ENCODE results near the gene BTBD9. TPM values are rescaled to one million over a fixed set of nuclear protein-coding genes. Genes with fewer than 3 reads are reported as not detected.

The BTBD9 gene
- total and polyA plus RNA-seq, 2 of the 13 experiments (the other 11 are each of a cell fraction or from before 2014, with no cell fraction given) = 1.2 to 3.0 TPM

DNA sequence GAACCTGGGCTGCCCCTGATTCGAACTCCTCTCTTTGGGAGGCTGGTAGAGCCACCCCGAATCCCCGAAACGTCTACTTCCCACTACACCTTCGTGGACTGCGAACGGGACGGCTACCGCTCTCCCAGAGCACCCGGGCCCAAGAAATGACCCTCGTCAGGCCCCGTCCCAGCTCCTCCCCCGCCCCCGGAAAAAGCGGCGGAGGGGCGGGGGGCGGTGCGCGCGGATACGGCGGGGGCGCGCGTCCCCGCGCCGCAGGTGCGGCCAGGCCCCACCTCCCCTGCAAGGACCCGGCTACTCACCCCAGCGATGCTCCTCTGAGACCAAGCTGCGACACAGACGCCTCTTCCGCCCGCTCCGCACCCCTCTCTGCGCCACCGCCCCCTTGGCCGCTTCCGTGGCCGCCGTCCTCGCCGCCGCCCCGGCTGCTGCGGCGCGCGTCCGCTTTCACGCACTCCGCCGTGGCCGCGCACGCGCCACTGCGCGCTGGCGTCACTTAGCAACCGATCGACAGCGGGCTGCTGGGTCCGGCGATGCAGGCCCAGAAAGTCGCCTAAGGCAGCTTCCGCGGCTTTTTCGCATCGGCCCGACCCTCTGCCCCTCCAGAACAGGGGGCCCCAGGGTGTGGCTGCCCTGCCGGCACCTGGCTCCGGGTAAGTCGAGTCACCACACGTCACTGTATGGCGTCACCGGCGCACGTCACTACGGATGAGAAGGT is at the start of gene BTBD9 (continued):
- TF ChIP-seq, protein P1, sequence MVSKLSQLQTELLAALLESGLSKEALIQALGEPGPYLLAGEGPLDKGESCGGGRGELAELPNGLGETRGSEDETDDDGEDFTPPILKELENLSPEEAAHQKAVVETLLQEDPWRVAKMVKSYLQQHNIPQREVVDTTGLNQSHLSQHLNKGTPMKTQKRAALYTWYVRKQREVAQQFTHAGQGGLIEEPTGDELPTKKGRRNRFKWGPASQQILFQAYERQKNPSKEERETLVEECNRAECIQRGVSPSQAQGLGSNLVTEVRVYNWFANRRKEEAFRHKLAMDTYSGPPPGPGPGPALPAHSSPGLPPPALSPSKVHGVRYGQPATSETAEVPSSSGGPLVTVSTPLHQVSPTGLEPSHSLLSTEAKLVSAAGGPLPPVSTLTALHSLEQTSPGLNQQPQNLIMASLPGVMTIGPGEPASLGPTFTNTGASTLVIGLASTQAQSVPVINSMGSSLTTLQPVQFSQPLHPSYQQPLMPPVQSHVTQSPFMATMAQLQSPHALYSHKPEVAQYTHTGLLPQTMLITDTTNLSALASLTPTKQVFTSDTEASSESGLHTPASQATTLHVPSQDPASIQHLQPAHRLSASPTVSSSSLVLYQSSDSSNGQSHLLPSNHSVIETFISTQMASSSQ (IDR thresholded peaks at IDR 0.05; ENCODE audit: low read depth) = no peak
- TF ChIP-seq, protein P1 (CRISPR knock-in tag; IDR thresholded peaks at IDR 0.05; ENCODE audit: borderline replicate concordance) = 0 out of 2 replicates have a peak, but pooled peaks have one; percentile 17
- TF ChIP-seq ZNF296 (CRISPR knock-in tag; conservative IDR thresholded peaks at IDR 0.05) (no peak), ARHGAP35 (CRISPR knock-in tag; IDR thresholded peaks at IDR 0.05; ENCODE audit: borderline replicate concordance) (no peak), ZNF335 (CRISPR knock-in tag; IDR thresholded peaks at IDR 0.05) (no peak), NCOR1 (IDR thresholded peaks at IDR 0.05; ENCODE audit: borderline replicate concordance, low read length) (no peak), ARID2 (CRISPR knock-in tag; IDR thresholded peaks at IDR 0.05; ENCODE audit: borderline replicate concordance) (no peak), ZNF660 (CRISPR knock-in tag; IDR thresholded peaks at IDR 0.05; ENCODE audit: borderline replicate concordance, low read depth) (no peak), SMARCE1 (IDR thresholded peaks at IDR 0.05; ENCODE audit: borderline replicate concordance) (no peak)
- TF ChIP-seq, protein P2, sequence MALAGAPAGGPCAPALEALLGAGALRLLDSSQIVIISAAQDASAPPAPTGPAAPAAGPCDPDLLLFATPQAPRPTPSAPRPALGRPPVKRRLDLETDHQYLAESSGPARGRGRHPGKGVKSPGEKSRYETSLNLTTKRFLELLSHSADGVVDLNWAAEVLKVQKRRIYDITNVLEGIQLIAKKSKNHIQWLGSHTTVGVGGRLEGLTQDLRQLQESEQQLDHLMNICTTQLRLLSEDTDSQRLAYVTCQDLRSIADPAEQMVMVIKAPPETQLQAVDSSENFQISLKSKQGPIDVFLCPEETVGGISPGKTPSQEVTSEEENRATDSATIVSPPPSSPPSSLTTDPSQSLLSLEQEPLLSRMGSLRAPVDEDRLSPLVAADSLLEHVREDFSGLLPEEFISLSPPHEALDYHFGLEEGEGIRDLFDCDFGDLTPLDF (CRISPR knock-in tag; IDR thresholded peaks at IDR 0.05) = no peak
- TF ChIP-seq, protein P3, sequence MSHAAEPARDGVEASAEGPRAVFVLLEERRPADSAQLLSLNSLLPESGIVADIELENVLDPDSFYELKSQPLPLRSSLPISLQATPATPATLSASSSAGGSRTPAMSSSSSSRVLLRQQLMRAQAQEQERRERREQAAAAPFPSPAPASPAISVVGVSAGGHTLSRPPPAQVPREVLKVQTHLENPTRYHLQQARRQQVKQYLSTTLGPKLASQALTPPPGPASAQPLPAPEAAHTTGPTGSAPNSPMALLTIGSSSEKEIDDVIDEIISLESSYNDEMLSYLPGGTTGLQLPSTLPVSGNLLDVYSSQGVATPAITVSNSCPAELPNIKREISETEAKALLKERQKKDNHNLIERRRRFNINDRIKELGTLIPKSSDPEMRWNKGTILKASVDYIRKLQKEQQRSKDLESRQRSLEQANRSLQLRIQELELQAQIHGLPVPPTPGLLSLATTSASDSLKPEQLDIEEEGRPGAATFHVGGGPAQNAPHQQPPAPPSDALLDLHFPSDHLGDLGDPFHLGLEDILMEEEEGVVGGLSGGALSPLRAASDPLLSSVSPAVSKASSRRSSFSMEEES (CRISPR knock-in tag; IDR thresholded peaks at IDR 0.05) = 0 out of 2 replicates have a peak, but pooled peaks have one; percentile 5
- TF ChIP-seq, protein P4, sequence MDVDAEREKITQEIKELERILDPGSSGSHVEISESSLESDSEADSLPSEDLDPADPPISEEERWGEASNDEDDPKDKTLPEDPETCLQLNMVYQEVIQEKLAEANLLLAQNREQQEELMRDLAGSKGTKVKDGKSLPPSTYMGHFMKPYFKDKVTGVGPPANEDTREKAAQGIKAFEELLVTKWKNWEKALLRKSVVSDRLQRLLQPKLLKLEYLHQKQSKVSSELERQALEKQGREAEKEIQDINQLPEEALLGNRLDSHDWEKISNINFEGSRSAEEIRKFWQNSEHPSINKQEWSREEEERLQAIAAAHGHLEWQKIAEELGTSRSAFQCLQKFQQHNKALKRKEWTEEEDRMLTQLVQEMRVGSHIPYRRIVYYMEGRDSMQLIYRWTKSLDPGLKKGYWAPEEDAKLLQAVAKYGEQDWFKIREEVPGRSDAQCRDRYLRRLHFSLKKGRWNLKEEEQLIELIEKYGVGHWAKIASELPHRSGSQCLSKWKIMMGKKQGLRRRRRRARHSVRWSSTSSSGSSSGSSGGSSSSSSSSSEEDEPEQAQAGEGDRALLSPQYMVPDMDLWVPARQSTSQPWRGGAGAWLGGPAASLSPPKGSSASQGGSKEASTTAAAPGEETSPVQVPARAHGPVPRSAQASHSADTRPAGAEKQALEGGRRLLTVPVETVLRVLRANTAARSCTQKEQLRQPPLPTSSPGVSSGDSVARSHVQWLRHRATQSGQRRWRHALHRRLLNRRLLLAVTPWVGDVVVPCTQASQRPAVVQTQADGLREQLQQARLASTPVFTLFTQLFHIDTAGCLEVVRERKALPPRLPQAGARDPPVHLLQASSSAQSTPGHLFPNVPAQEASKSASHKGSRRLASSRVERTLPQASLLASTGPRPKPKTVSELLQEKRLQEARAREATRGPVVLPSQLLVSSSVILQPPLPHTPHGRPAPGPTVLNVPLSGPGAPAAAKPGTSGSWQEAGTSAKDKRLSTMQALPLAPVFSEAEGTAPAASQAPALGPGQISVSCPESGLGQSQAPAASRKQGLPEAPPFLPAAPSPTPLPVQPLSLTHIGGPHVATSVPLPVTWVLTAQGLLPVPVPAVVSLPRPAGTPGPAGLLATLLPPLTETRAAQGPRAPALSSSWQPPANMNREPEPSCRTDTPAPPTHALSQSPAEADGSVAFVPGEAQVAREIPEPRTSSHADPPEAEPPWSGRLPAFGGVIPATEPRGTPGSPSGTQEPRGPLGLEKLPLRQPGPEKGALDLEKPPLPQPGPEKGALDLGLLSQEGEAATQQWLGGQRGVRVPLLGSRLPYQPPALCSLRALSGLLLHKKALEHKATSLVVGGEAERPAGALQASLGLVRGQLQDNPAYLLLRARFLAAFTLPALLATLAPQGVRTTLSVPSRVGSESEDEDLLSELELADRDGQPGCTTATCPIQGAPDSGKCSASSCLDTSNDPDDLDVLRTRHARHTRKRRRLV (CRISPR knock-in tag; IDR thresholded peaks at IDR 0.05) = peak; percentile 71; the same call in 1 of the 2 replicates
- TF ChIP-seq, protein P5, sequence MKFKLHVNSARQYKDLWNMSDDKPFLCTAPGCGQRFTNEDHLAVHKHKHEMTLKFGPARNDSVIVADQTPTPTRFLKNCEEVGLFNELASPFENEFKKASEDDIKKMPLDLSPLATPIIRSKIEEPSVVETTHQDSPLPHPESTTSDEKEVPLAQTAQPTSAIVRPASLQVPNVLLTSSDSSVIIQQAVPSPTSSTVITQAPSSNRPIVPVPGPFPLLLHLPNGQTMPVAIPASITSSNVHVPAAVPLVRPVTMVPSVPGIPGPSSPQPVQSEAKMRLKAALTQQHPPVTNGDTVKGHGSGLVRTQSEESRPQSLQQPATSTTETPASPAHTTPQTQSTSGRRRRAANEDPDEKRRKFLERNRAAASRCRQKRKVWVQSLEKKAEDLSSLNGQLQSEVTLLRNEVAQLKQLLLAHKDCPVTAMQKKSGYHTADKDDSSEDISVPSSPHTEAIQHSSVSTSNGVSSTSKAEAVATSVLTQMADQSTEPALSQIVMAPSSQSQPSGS (CRISPR knock-in tag; IDR thresholded peaks at IDR 0.05) = peak; percentile 11; the same call in 1 of the 2 replicates
